Left ventricle myocardium inferior (tissue), 1 donor: Measurements from ENCODE around the gene FCN3. TPM values are rescaled to one million over a fixed set of nuclear protein-coding genes. Genes with fewer than 3 reads are reported as not detected.
A peak's percentile ranks its signal among the peaks of the same experiment; 100 is the strongest.

Experiments used
- DNase-seq: peaks from one replicate; pipeline ENCODE4 v3.0.0-alpha.2; 2020
- H3K27ac ChIP-seq: fragments of 200-600 bp; replicated peaks from 2 replicates; pipeline ENCODE4 v1.8.0; 2021
- H3K27me3 ChIP-seq: fragments of 200-600 bp; 2 replicates; pipeline ENCODE4 v1.8.0; 2021; ENCODE audit warnings: low read depth
- H3K36me3 ChIP-seq: fragments of 200-600 bp; 2 replicates; pipeline ENCODE4 v1.8.0; 2021
- H3K4me1 ChIP-seq: fragments of 200-600 bp; 2 replicates; pipeline ENCODE4 v1.8.0; 2021
- H3K4me3 ChIP-seq: fragments of 200-600 bp; 2 replicates; pipeline ENCODE4 v1.8.0; 2021; ENCODE audit warnings: mild to moderate bottlenecking, moderate library complexity
- H3K9me3 ChIP-seq: fragments of 200-600 bp; replicated peaks from 2 replicates; pipeline ENCODE4 v1.8.0; 2021
- intact Hi-C: fragments of 100-400 bp; cut with micrococcal nuclease; formaldehyde crosslinking; loops from one replicate; pipeline ENCODE4 v1.11.0; 2022
- total RNA-seq: library from RNA; stranded (reverse); fragmentation: NEBNext Ultra II Directional; extraction: Animal tissue kit (Norgen Biotek cat#: 25700); gene quantifications from one replicate; pipeline ENCODE4 v1.2.1, GENCODE V29; 2021
- TF ChIP-seq, protein P1 (sequence below): fragments of 200-600 bp; IDR thresholded peaks from 2 replicates; pipeline ENCODE4 v1.8.0; 2021; ENCODE audit warnings: antibody characterized with exemption, mild to moderate bottlenecking, borderline replicate concordance
- donor health status: DM: no; HTN: yes; CAD: no; lungs with severe emphysema.

FCN3 gene
- total RNA-seq, 1 donor from 2014 or later: 27.3 TPM

DNA sequence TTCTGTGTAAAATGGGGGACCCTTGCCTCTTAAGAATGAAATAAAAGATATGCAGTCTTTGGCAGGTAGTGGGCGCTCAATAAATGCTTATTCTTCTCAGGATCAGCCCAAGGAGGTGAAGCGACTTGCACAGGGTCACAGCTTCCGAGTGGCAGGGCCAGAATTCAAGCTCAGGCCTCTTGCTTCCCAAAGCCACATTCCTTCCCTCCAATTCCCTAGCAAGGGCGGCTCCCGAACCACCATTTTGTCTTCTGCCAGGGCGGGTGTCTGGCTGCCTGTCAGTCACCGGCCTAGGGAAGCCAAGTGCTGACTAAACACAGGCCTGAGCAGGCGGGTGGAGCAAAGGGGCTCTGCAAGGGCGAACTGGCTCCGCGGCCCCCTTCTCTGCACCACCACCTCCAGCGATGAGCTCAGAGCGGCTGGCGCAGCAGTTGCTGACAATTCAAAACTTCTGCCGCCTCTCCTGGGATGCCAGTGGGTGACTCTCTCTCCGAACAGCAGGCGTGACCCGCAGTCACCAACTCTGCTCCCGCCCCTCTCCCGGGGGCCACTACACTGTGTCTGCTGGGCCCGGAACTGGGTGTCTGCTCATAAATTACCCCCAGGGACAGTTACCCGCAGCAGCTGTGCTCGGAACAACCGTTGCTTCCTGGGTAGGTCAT, 28.6 kb upstream of the FCN3 start:
- peaks cover 20% of the 10 kb centered on the region for H3K36me3 ChIP-seq
- H3K4me1 ChIP-seq: peaks cover 91% of the 10 kb centered on the region
- intact Hi-C loops: no loop called here
- peak overlapping the region; percentile 10 for H3K4me3 ChIP-seq
- DNase-seq: peak; percentile 75
- no peaks in the 10 kb centered on the region for H3K27me3 ChIP-seq
- peak overlapping the region; percentile 85 for H3K27ac ChIP-seq
- TF ChIP-seq, protein P1, sequence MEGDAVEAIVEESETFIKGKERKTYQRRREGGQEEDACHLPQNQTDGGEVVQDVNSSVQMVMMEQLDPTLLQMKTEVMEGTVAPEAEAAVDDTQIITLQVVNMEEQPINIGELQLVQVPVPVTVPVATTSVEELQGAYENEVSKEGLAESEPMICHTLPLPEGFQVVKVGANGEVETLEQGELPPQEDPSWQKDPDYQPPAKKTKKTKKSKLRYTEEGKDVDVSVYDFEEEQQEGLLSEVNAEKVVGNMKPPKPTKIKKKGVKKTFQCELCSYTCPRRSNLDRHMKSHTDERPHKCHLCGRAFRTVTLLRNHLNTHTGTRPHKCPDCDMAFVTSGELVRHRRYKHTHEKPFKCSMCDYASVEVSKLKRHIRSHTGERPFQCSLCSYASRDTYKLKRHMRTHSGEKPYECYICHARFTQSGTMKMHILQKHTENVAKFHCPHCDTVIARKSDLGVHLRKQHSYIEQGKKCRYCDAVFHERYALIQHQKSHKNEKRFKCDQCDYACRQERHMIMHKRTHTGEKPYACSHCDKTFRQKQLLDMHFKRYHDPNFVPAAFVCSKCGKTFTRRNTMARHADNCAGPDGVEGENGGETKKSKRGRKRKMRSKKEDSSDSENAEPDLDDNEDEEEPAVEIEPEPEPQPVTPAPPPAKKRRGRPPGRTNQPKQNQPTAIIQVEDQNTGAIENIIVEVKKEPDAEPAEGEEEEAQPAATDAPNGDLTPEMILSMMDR: peak; percentile 11
- no peaks in the 10 kb centered on the region for H3K9me3 ChIP-seq

DNA sequence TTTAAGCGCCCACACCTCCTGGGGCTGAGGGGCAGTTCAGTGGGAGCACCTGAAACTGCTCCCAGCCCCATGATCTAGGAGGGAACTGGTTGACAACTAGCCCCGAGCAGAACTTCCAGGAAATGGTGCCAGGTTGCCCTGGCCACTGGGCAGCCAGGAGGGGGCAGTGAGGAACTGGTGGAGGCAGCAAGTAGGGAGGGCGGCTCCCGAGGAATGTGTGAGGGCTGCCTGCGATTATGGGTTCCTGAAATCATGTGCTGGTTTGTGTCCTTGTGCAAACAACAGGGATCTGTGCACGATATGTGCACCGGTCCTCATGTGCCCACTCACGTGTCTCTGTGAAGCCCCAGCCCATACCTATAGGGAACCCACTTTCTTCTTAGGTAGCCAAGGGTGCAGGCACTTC, 27.7 kb upstream of the FCN3 start:
- peaks cover 12% of the 10 kb centered on the region for H3K36me3 ChIP-seq
- TF ChIP-seq, protein P1: peak; percentile 70
- no peak overlapping the region for H3K4me3 ChIP-seq
- peak; percentile 74 for DNase-seq
- intact Hi-C loops: no loop called here
- H3K9me3 ChIP-seq: no peaks in the 10 kb centered on the region
- no peaks in the 10 kb centered on the region for H3K27me3 ChIP-seq
- H3K27ac ChIP-seq: peak overlapping the region; percentile 85
- peaks cover 99% of the 10 kb centered on the region for H3K4me1 ChIP-seq

DNA sequence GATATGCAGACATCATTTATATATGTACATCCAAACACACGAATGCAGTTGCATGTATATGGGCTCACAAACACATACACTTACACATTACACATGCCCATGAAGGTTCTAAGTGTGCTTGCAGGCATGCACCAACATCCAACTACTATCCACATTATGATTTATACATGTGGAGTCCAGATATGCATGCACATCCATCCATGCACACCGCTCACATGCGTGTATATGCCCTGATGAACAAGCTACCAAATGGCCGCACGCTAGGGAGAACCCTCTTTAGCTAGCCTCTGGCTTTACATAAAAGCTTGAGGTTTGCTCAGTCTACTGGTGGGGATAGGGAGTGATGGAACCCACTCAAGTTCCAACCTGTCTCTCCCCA, 26.3 kb upstream of the FCN3 start:
- Histone ChIP-seq H3K9me3 (no peaks in the 10 kb centered on the region), H3K4me3 (no peak overlapping the region), H3K27ac (peak overlapping the region; percentile 85), H3K4me1 (peaks cover 100% of the 10 kb centered on the region), H3K27me3 (no peaks in the 10 kb centered on the region), H3K36me3 (no peaks in the 10 kb centered on the region)
- no peak for DNase-seq
- intact Hi-C loops: no loop called here
- TF ChIP-seq, protein P1: no peak

DNA sequence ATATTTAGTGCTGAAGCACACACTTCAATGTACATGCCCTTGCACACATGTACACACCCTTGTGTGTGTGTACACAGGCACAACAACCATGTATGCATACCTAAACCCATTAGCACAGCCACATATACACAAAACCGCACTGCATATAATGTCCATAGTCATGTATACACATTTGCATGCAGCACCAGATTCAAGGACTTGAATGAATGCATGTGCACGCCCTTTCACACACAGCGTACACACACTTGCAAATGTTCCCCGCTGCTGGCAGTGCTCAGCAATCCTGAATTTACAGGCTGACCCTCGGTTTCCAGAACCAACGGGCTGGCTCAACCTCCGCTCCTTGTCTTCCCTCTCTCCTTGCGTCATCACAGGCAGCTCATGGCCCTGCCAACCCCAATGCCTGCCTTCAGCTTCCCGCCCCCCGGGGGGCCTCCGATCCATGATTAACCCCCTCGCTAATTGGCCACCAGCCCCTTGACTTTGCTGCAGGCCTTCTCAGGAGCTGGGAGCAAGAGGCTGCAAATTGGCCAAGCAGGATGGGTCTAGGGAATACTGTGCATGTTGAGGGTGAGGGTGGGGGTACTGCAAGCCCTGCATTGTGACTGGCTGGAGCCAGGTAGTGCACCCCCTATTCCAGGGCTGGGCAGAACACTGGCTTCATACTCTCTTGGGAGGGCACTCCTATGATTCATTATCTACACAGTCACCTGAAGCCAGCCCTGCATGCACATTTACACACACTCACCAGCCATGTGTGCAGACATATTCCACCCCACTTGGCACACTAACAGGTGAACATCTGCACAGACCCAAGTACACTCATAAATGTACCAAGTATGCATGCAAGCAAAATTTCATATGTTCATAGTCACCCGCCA, 25.7 kb upstream of the FCN3 start:
- H3K27me3 ChIP-seq: no peaks in the 10 kb centered on the region
- peak overlapping the region; percentile 31 for H3K27ac ChIP-seq
- H3K36me3 ChIP-seq: no peaks in the 10 kb centered on the region
- no peaks in the 10 kb centered on the region for H3K9me3 ChIP-seq
- no peak overlapping the region for H3K4me3 ChIP-seq
- intact Hi-C loops: no loop called here
- H3K4me1 ChIP-seq: peaks cover 100% of the 10 kb centered on the region
- DNase-seq: no peak
- TF ChIP-seq, protein P1: no peak

DNA sequence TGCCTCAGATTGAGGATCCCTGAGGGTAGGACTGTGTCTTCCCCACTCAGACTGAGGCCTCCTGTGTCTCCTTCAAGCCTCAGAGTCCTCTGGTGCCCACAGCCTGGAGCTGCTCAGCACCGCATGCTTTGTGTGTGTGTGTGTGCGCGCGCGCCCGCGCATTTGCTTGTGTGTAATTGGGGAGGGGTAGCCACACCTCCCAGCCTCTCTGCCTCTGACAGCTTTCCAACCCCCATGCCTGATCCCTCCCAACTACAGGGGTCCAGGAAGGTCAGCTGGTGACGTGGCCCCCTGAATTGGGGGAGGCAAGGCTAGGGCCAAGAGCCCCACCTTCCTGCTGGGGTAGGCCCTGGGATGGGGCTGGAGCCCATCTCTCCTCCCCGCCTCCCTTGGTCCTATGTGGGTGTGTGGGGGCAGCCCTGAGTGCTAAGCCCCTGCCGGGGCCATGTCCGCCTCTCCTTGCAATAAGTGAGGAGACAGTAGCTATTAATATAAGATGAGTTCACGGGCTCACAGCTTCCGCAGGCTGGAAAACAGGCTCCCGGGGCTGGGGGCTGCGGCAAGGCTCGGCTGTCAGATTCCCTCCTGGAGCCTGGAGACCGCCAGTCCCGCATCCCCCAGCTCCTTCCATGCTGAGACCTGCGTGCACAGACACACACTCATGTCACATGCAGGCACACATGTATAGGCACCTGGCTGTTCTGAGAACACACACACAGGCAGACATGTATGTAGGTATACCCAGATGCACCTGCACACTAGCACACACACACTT, 24.8 kb upstream of the FCN3 start:
- intact Hi-C loops: loop anchor here (2.0 kb wide), 1 partner anchor 207 kb away; no protein-coding TSS in a partner anchor
- H3K4me1 ChIP-seq: peaks cover 95% of the 10 kb centered on the region
- TF ChIP-seq, protein P1: no peak

More for the DNA sequence above, 24.8 kb upstream of the FCN3 start:
- Histone ChIP-seq H3K4me3 (no peak overlapping the region), H3K36me3 (no peaks in the 10 kb centered on the region), H3K27ac (peak overlapping the region; percentile 31), H3K9me3 (no peaks in the 10 kb centered on the region), H3K27me3 (no peaks in the 10 kb centered on the region)
- DNase-seq: no peak
